ENCODE measurements around the gene UACA. TPM values are rescaled to one million over a fixed set of nuclear protein-coding genes. Genes with fewer than 3 reads are reported as not detected.

Gene UACA
- total RNA-seq, 1 experiment from 2014 or later: 59.9 TPM

- H4K20me1 ChIP-seq (ENCODE audit: insufficient read depth): no peaks in the 10 kb centered on the region; the same call in 1 of the 2 replicates
- CTCF ChIA-PET: no interaction called here
- H3K27ac ChIP-seq: no peak overlapping the region
- no peak overlapping the region for H3K4me3 ChIP-seq
- DNase-seq: no peak
- TF ChIP-seq CTCF (conservative IDR thresholded peaks at IDR 0.05) (no peak), EZH2 (IDR thresholded peaks at IDR 0.05; ENCODE audit: low read depth) (no peak)
- H3F3A ChIP-seq (ENCODE audit: insufficient read depth, low read depth): peaks cover 13% of the 10 kb centered on the region; the same call in 1 of the 2 replicates
- intact Hi-C loops (cut with micrococcal nuclease; ENCODE audit: unreplicated experiment): no loop called here
- POLR2A ChIA-PET (ENCODE audit: unreplicated experiment): interaction anchor here (0.6 kb wide), 1 partner anchor 14 kb away, joined by 3 read pairs; no protein-coding TSS in a partner anchor
- no peaks in the 10 kb centered on the region for H3K27me3 ChIP-seq (ENCODE audit: insufficient read depth, low read depth)
- BruUV-seq (replicated peaks): no TSS peak
- H2AFZ ChIP-seq: no peak overlapping the region
- H3K79me2 ChIP-seq (ENCODE audit: low read depth): peaks cover 6% of the 10 kb centered on the region; the same call in 1 of the 2 replicates
- no peak overlapping the region for H3K4me2 ChIP-seq
- peaks cover 33% of the 10 kb centered on the region for H3K4me1 ChIP-seq (replicated peaks; ENCODE audit: insufficient read depth)
- no peaks in the 10 kb centered on the region for H3K9me2 ChIP-seq (ENCODE audit: insufficient read depth)
- H3K36me3 ChIP-seq (ENCODE audit: low read depth): no peaks in the 10 kb centered on the region
- no peaks in the 10 kb centered on the region for H3K9me3 ChIP-seq (ENCODE audit: insufficient read depth, low read depth)
Observed at GRCh38 chr15:70712271-70712670, 51.1 kb downstream of the UACA start.

GRCh38 chr15:70710714-70711113 is 52.6 kb downstream of the UACA start:
- H4K20me1 ChIP-seq (ENCODE audit: insufficient read depth): no peaks in the 10 kb centered on the region; the same call in 1 of the 2 replicates
- BruUV-seq (replicated peaks): no TSS peak
- H3K27me3 ChIP-seq (ENCODE audit: insufficient read depth, low read depth): no peaks in the 10 kb centered on the region
- H3F3A ChIP-seq (ENCODE audit: insufficient read depth, low read depth): peaks cover 13% of the 10 kb centered on the region; the same call in 1 of the 2 replicates
- peaks cover 6% of the 10 kb centered on the region; the same call in 1 of the 2 replicates for H3K79me2 ChIP-seq (ENCODE audit: low read depth)
- H3K27ac ChIP-seq: no peak overlapping the region
- H3K4me2 ChIP-seq: no peak overlapping the region
- H3K9me2 ChIP-seq (ENCODE audit: insufficient read depth): no peaks in the 10 kb centered on the region
- H2AFZ ChIP-seq: no peak overlapping the region
- intact Hi-C loops (cut with micrococcal nuclease; ENCODE audit: unreplicated experiment): no loop called here
- CTCF ChIA-PET: no interaction called here
- H3K4me3 ChIP-seq: no peak overlapping the region
- POLR2A ChIA-PET (ENCODE audit: unreplicated experiment): no interaction called here
- H3K9me3 ChIP-seq (ENCODE audit: insufficient read depth, low read depth): no peaks in the 10 kb centered on the region
- no peaks in the 10 kb centered on the region for H3K36me3 ChIP-seq (ENCODE audit: low read depth)
- DNase-seq: no peak
- TF ChIP-seq EZH2 (IDR thresholded peaks at IDR 0.05; ENCODE audit: low read depth): no peak
- TF ChIP-seq CTCF (conservative IDR thresholded peaks at IDR 0.05): no peak
- peaks cover 23% of the 10 kb centered on the region for H3K4me1 ChIP-seq (replicated peaks; ENCODE audit: insufficient read depth)

GRCh38 chr15:70708839-70709238 is 54.5 kb downstream of the UACA start:
- H3F3A ChIP-seq (ENCODE audit: insufficient read depth, low read depth): peaks cover 3% of the 10 kb centered on the region; the same call in 1 of the 2 replicates
- TF ChIP-seq EZH2 (IDR thresholded peaks at IDR 0.05; ENCODE audit: low read depth) (no peak), CTCF (conservative IDR thresholded peaks at IDR 0.05) (no peak)
- no peak for DNase-seq
- no peaks in the 10 kb centered on the region for H3K36me3 ChIP-seq (ENCODE audit: low read depth)
- H3K4me3 ChIP-seq: no peak overlapping the region
- no peaks in the 10 kb centered on the region for H3K9me2 ChIP-seq (ENCODE audit: insufficient read depth)
- H2AFZ ChIP-seq: no peak overlapping the region
- H3K4me1 ChIP-seq (replicated peaks; ENCODE audit: insufficient read depth): peaks cover 8% of the 10 kb centered on the region
- no peaks in the 10 kb centered on the region for H3K27me3 ChIP-seq (ENCODE audit: insufficient read depth, low read depth)
- H4K20me1 ChIP-seq (ENCODE audit: insufficient read depth): no peaks in the 10 kb centered on the region; the same call in 1 of the 2 replicates
- BruUV-seq (replicated peaks): no TSS peak
- ChIA-PET POLR2A (ENCODE audit: unreplicated experiment) (no interaction called here), CTCF (no interaction called here)
- intact Hi-C loops (cut with micrococcal nuclease; ENCODE audit: unreplicated experiment): no loop called here
- no peak overlapping the region for H3K27ac ChIP-seq
- H3K79me2 ChIP-seq (ENCODE audit: low read depth): peaks cover 6% of the 10 kb centered on the region; the same call in 1 of the 2 replicates
- H3K9me3 ChIP-seq (ENCODE audit: insufficient read depth, low read depth): no peaks in the 10 kb centered on the region
- no peak overlapping the region for H3K4me2 ChIP-seq

All from PC-9 (cell line).